Thymus (tissue), 11 donors: ENCODE measurements around the gene GABRB1. TPM values are rescaled to one million over a fixed set of nuclear protein-coding genes. Genes with fewer than 3 reads are reported as not detected.

Source experiments
- DNase-seq, 9 donors: peaks; one replicate each; pipeline ENCODE4 v3.0.0-alpha.2; 2013; ENCODE audit warnings: low spot score in 9 of 9, low read depth in 6 of 9, missing footprints in 1 of 9
- H3K27ac ChIP-seq, 2 donors: one replicate each; pipeline ENCODE4 v1.5.1; 2013; ENCODE audit warnings: control low read depth in 1 of 2, low read depth in 1 of 2, low read length in 1 of 2, mild to moderate bottlenecking in 1 of 2, moderate library complexity in 1 of 2
- H3K27me3 ChIP-seq, 2 donors: one replicate each; pipeline ENCODE4 v1.5.1; 2013; ENCODE audit warnings: low read length in 1 of 2; ENCODE audit not compliant: control insufficient read depth in 2 of 2, insufficient read depth in 1 of 2
- H3K36me3 ChIP-seq, 2 donors: one replicate each; pipeline ENCODE4 v1.5.1; 2013; ENCODE audit warnings: low read length in 1 of 2, mild to moderate bottlenecking in 1 of 2, moderate library complexity in 1 of 2; ENCODE audit not compliant: control insufficient read depth in 2 of 2, insufficient read depth in 2 of 2
- H3K4me1 ChIP-seq, 2 donors: one replicate each; pipeline ENCODE4 v1.5.1; 2013; ENCODE audit warnings: low read length in 2 of 2; ENCODE audit not compliant: control insufficient read depth in 2 of 2, insufficient read depth in 2 of 2
- H3K4me3 ChIP-seq, 2 donors: one replicate each; pipeline ENCODE4 v1.5.1; 2013; ENCODE audit warnings: low read length in 2 of 2, control low read depth in 1 of 2, mild to moderate bottlenecking in 1 of 2
- H3K9me3 ChIP-seq, 2 donors: one replicate each; pipeline ENCODE4 v1.5.1; 2013; ENCODE audit warnings: low read length in 1 of 2, mild to moderate bottlenecking in 1 of 2; ENCODE audit not compliant: control insufficient read depth in 2 of 2, insufficient read depth in 1 of 2
- WGBS: extraction: QIAGEN DNeasy Blood & Tissue Kit; methylation state at CpG from one replicate; pipeline ENCODE4 v1.1.7; 2013; 5-methylcytosine and 5-hydroxymethylcytosine counted together
- polyA plus RNA-seq: library from polyadenylated mRNA; stranded (reverse); fragments of 200-250 nt; gene quantifications from one replicate; pipeline ENCODE4 v1.2.3, GENCODE V29; 2013
- total RNA-seq: library from RNA; stranded (reverse); fragments of 120-200 nt; gene quantifications from one replicate; pipeline ENCODE4 v1.2.4, GENCODE V29; 2013
- donor health status: healthy.

The GABRB1 gene
- total and polyA plus RNA-seq, 2 donors = under 0.01 to 0.02 TPM

GRCh38 chr4:47084795-47085194 is 53.4 kb downstream of the GABRB1 start:
- H3K27ac ChIP-seq = no peak overlapping the region
- no peaks in the 10 kb centered on the region for H3K27me3 ChIP-seq
- H3K36me3 ChIP-seq = no peaks in the 10 kb centered on the region
- H3K9me3 ChIP-seq = no peaks in the 10 kb centered on the region
- H3K4me1 ChIP-seq = no peaks in the 10 kb centered on the region
- no peak overlapping the region for H3K4me3 ChIP-seq
- DNase-seq = no peak

GRCh38 chr4:47088298-47088697 is 56.9 kb downstream of the GABRB1 start:
- 91% methylated on average over 2 of the region's 2 CpGs for WGBS
- H3K36me3 ChIP-seq = no peaks in the 10 kb centered on the region
- no peaks in the 10 kb centered on the region for H3K4me1 ChIP-seq
- DNase-seq = no peak
- no peak overlapping the region for H3K4me3 ChIP-seq
- H3K27ac ChIP-seq = no peak overlapping the region
- no peaks in the 10 kb centered on the region for H3K9me3 ChIP-seq
- no peaks in the 10 kb centered on the region for H3K27me3 ChIP-seq

- no peak for DNase-seq
- Histone ChIP-seq H3K9me3 (no peaks in the 10 kb centered on the region), H3K27ac (no peak overlapping the region), H3K4me3 (no peak overlapping the region), H3K36me3 (no peaks in the 10 kb centered on the region), H3K27me3 (no peaks in the 10 kb centered on the region), H3K4me1 (no peaks in the 10 kb centered on the region)
- WGBS = 97% methylated on average over 1 of the region's 1 CpG
Measured at GRCh38 chr4:47095884-47096283, 64.5 kb downstream of the GABRB1 start.

GRCh38 chr4:47101453-47101852 is 70.1 kb downstream of the GABRB1 start:
- 84% methylated on average over 1 of the region's 1 CpG for WGBS
- H3K4me3 ChIP-seq = no peak overlapping the region
- no peaks in the 10 kb centered on the region for H3K9me3 ChIP-seq
- DNase-seq = no peak
- H3K27me3 ChIP-seq = no peaks in the 10 kb centered on the region
- no peaks in the 10 kb centered on the region for H3K36me3 ChIP-seq
- no peak overlapping the region for H3K27ac ChIP-seq
- H3K4me1 ChIP-seq = no peaks in the 10 kb centered on the region

- no peaks in the 10 kb centered on the region for H3K4me1 ChIP-seq
- H3K36me3 ChIP-seq = no peaks in the 10 kb centered on the region
- WGBS = 90% methylated on average over 1 of the region's 1 CpG
- H3K27ac ChIP-seq = no peak overlapping the region
- no peak for DNase-seq
- no peaks in the 10 kb centered on the region for H3K27me3 ChIP-seq
- H3K9me3 ChIP-seq = no peaks in the 10 kb centered on the region
- H3K4me3 ChIP-seq = no peak overlapping the region
Measured at GRCh38 chr4:47104986-47105385, 73.6 kb downstream of the GABRB1 start.

GRCh38 chr4:47106561-47106960 is 75.2 kb downstream of the GABRB1 start:
- Histone ChIP-seq H3K9me3 (no peaks in the 10 kb centered on the region), H3K36me3 (no peaks in the 10 kb centered on the region), H3K27me3 (no peaks in the 10 kb centered on the region), H3K27ac (no peak overlapping the region), H3K4me3 (no peak overlapping the region), H3K4me1 (no peaks in the 10 kb centered on the region)
- WGBS = 95% methylated on average over 1 of the region's 1 CpG
- DNase-seq = no peak

GRCh38 chr4:47109379-47109778 is 78.0 kb downstream of the GABRB1 start:
- WGBS = 85% methylated on average over 2 of the region's 2 CpGs
- Histone ChIP-seq H3K27ac (no peak overlapping the region), H3K27me3 (no peaks in the 10 kb centered on the region), H3K9me3 (no peaks in the 10 kb centered on the region), H3K4me3 (no peak overlapping the region), H3K4me1 (no peaks in the 10 kb centered on the region), H3K36me3 (no peaks in the 10 kb centered on the region)
- DNase-seq = no peak

- 99% methylated on average over 1 of the region's 1 CpG for WGBS
- Histone ChIP-seq H3K27me3 (no peaks in the 10 kb centered on the region), H3K4me3 (no peak overlapping the region), H3K36me3 (no peaks in the 10 kb centered on the region), H3K4me1 (no peaks in the 10 kb centered on the region), H3K27ac (no peak overlapping the region), H3K9me3 (no peaks in the 10 kb centered on the region)
- DNase-seq = no peak
Measured at GRCh38 chr4:47110546-47111132, 79.3 kb downstream of the GABRB1 start.

- H3K9me3 ChIP-seq = no peaks in the 10 kb centered on the region
- 84% methylated on average over 3 of the region's 3 CpGs for WGBS
- no peak overlapping the region for H3K4me3 ChIP-seq
- H3K27me3 ChIP-seq = no peaks in the 10 kb centered on the region
- no peak for DNase-seq
- no peaks in the 10 kb centered on the region for H3K4me1 ChIP-seq
- H3K27ac ChIP-seq = no peak overlapping the region
- H3K36me3 ChIP-seq = no peaks in the 10 kb centered on the region
Measured at GRCh38 chr4:47118192-47118929, 87.0 kb downstream of the GABRB1 start.
